ENCODE data around the gene LRRC25.
"Not testable (repeated sequence)": the region's sequence is repeated elsewhere in the genome, so short reads cannot be mapped to it uniquely, and the experiment has no call there.

Gene LRRC25

GRCh38 chr19:18373892-18374629, 23.4 kb downstream of the LRRC25 start:
- DNase-seq, result no peak

DNA sequence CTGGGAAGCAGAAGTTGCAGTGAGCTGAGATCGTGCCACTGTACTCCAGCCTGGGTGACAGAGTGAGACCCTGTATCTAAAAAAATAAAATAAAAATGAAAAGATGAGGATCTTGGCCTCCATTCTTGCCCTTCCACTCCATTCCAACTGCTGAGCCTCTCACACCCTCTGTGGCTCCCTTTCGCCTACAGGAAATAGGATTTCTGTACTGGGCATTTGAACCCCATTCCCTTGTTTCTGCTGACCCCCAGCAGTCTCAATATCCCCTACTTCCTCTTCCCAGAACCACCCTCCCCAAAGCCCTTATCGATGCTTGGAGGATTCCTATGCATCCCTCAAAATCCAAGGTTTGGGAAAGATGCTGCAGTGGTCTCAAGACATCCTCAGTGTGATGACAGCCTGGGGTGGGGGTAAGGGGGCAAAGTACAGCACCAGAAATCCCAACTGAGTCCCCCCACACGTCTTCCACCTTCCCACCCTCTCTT, 24.0 kb downstream of the LRRC25 start:
- DNase-seq, result no peak

DNA sequence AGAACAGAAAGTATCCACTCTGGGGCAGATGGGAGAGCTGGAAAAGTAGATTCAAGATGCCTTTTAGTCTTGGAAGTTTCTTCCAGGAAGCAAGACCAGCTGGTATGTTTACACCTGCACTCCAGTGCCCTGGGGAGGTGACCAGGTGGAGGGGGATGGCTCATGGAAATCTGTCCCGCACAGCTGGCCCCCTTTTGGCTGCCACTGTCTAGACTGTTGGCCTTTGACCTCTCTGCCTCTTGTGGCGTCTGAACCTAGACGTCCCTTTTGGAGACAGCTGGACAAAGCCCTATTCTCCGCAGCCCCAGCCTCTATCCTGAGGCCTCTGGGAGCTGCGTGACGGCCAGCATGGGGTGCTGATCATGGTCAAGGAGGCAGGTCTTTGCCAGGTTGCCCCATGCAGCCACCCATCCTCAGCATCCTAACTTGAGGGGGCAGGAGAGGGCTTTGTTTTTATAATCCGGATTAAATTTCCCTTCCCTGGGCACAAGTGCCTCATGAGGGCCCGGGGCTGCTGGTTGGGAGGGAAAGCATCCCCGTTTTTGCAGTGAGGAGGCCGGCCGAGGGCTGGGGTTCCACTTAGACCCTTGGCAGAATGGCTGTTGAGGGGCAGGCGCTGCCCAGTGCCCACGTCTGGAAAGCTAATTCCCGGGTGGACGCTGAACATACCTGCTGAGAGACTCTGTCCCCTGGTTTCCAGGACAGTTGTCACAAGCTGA, 28.8 kb downstream of the LRRC25 start:
- no peak for DNase-seq

GRCh38 chr19:18366021-18366435, 31.4 kb downstream of the LRRC25 start:
- no peak for DNase-seq

DNA sequence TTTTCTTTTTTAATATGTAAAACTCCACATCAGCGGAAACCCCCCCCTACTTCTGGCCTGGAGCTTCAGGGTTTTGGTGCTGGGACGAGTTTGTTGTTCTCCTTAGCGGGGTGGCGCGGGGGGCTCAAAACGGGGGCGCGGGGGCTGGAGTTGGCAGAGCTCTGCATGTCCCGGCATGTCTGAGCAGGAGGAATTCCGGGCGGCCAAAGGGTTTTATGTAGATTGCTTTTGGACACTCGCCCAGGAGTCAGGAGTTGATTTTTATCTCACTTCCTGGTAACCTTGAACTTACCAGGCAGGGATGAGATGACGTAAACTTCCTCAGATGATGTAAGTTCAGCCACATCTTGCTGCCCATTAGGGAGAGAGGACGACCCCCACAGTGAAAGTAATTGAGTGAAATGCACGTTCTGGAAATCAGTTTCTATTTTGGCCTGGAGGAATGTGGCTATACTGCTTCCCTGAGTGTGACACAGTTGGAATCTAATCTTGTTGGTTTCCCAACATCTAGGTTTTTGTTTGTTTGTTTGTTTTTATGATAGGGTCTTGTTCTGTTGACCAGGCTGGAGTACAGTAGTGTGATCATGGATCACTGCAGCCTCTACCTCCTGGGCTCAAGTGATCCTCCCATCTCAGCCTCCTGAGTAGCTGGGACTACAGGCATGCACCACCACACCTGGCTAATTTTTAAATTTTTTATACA, 32.4 kb downstream of the LRRC25 start:
- no peak for DNase-seq

- not testable (repeated sequence) for DNase-seq
Observed at GRCh38 chr19:18364277-18364825, 33.1 kb downstream of the LRRC25 start.

DNA sequence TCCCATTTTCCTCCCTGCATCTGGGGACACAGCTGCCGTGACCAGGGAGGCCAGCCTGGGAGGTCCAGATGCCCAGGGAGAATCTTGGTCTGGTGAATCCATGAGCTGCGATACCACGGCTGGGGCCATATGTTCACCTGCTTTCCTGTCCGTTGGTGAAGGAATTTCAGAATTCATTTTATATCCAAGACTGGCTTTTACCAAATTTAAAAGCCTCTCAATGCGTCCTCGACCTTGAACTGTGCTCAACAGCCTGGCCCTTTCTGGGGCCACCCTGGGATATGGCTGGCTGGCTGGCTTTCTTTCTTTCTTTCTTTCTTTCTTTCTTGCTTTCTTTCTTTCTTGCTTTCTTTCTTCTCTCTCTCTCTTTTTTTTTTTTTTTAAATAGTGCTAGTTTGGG, 33.6 kb downstream of the LRRC25 start:
- DNase-seq, result no peak

DNA sequence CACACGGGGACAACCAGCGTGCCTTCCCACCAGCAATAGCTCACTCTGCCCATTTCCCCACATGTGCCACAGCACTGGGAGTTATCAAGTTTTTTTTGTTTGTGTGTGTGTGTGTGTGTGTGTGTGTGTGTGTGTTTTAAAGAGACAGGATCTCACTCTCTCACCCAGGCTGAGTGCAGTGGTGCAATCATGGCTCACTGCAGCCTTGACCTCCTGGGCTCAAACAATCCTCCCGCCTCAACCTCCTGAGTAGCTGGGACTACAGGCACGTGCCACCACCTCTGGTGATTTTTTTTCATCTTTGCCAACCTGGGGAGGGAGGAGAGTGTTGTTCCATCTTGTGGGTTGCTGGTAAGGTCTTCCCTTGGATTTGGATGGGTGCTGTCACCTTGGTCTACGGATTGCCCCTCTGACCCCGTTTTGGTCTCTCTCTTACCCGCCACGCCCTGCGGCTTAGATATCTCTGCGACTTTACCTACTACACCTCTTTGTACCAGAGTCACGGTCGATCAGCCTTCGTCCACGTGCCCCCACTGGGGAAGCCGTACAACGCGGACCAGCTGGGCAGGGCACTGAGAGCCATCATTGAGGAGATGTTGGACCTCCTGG, 34.4 kb downstream of the LRRC25 start:
- DNase-seq, result no peak

GRCh38 chr19:18361646-18362045, 35.8 kb downstream of the LRRC25 start:
- no peak for DNase-seq

DNA sequence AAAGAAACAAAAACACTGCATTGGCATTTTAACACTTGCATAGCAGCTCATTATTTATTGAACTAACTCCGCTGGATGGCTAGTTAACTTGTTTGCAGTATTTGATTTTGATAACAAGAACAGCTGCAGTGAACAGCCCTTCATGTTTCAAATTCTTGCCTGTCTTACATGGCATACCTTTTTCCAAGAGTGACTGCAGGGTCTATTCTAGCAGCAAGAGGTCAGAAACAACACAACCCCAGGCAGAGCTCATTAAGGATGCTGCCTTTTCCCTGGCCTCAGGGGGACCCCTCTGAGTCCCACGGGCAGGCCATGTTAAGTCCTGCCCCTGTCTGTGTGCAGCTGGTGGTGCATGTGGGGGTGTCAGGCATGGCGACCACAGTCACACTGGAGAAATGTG, 40.4 kb downstream of the LRRC25 start:
- no peak for DNase-seq

- not testable (repeated sequence) for DNase-seq
Observed at GRCh38 chr19:18354743-18355142, 42.7 kb downstream of the LRRC25 start.

GRCh38 chr19:18353378-18354005, 43.9 kb downstream of the LRRC25 start:
- no peak for DNase-seq

DNA sequence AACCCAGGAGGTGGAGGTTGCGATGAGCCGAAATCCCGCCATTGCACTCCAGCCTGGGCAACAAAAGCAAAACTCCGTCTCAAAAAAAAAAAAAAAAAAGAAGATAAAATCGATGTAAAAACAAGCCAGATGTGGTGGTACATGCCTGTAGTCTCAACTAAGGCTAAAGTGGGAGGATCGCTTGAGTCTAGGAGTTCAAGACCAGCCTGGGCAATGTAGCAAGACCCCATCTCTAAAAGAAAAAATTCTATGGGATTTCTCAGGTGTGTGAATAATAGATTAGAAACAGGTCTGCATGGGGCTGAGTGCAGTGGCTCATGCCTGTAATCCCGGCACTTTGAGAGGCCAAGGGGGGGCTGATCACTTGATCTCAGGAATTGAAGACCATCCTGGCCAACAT, 45.9 kb downstream of the LRRC25 start:
- DNase-seq, result no peak

DNA sequence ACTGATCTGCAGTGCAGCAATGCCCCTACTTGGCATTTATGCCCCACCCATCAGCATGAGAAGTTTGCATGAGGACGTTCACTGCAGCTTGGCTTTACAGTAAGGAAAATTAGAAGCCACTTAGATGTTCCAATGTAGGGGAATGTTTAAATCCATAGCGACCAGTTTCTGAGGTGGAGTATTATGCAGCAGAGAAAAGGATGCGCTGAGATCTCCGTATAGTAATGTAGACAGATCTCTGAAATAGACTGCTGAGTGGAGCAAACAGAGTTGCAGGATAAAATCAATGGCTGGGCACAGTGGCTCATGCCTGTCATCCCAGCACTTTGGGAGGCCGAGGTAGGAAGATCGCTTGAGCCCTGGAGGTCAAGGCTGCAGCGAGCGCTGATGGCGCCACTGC, 46.9 kb downstream of the LRRC25 start:
- DNase-seq, result no peak

GRCh38 chr19:18349524-18350128, 47.8 kb downstream of the LRRC25 start:
- DNase-seq, result no peak

- not testable (repeated sequence) for DNase-seq
Observed at GRCh38 chr19:18348818-18349339, 48.5 kb downstream of the LRRC25 start.

GRCh38 chr19:18348171-18348570, 49.3 kb downstream of the LRRC25 start:
- no peak for DNase-seq

- DNase-seq, result no peak
Observed at GRCh38 chr19:18346091-18346490, 51.3 kb downstream of the LRRC25 start.

GRCh38 chr19:18345296-18345695, 52.1 kb downstream of the LRRC25 start:
- no peak for DNase-seq

DNA sequence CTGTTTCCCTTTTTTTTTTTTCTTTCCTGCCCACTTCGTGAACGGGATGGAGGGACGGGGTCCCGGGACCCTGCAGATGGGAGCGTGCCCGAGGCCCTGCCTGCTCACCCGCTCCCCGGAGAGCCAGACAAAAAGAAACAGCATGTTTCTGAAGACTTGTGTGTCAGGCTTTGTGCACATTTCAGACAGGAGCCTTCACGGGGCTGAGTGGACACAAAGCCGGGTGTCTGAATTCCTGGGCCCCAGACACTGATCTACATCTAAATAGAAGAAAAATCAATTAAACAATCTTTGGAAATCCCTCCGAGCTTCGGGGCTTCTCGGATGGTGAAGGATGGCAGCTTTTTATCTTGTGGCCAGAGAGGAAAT, 52.9 kb downstream of the LRRC25 start:
- DNase-seq, result no peak

- DNase-seq, result no peak
Observed at GRCh38 chr19:18342090-18342632, 55.3 kb downstream of the LRRC25 start.

Measured in cerebellar nuclear complex (tissue), 1 donor.